MV-4-11 (cell line): ENCODE measurements around the gene TRMT2B.
"Not testable (repeated sequence)": the region's sequence is repeated elsewhere in the genome, so short reads cannot be mapped to it uniquely, and the experiment has no call there.

Experiments
- DNase-seq: peaks from one replicate; lab custom pipeline; 2025; lab: John Stamatoyannopoulos, UW

Gene TRMT2B

GRCh38 chrX:101009090-101009489, 42.8 kb downstream of the TRMT2B start:
- no peak for DNase-seq

GRCh38 chrX:100999451-100999850, 52.5 kb downstream of the TRMT2B start:
- DNase-seq: no peak

- DNase-seq: no peak
Observed at GRCh38 chrX:100995469-100995868, 56.4 kb downstream of the TRMT2B start.

GRCh38 chrX:100994352-100995281, 57.3 kb downstream of the TRMT2B start:
- DNase-seq: peak; percentile 3

- no peak for DNase-seq
Observed at GRCh38 chrX:100990139-100990538, 61.8 kb downstream of the TRMT2B start.

GRCh38 chrX:100984818-100985217, 67.1 kb downstream of the TRMT2B start:
- DNase-seq: no peak

- not testable (repeated sequence) for DNase-seq
Observed at GRCh38 chrX:100981498-100981845, 70.4 kb downstream of the TRMT2B start.

GRCh38 chrX:100980608-100981497, 71.1 kb downstream of the TRMT2B start:
- no peak for DNase-seq

GRCh38 chrX:100979881-100980607, 71.9 kb downstream of the TRMT2B start:
- DNase-seq: no peak

- no peak for DNase-seq
Observed at GRCh38 chrX:100976211-100976610, 75.7 kb downstream of the TRMT2B start.

GRCh38 chrX:100975212-100975611, 76.7 kb downstream of the TRMT2B start:
- no peak for DNase-seq

- no peak for DNase-seq
Observed at GRCh38 chrX:100973411-100973810, 78.5 kb downstream of the TRMT2B start.

GRCh38 chrX:100969936-100970335, 82.0 kb downstream of the TRMT2B start:
- DNase-seq: no peak

GRCh38 chrX:100969408-100969807, 82.5 kb downstream of the TRMT2B start, which contains the start of gene ARL13A:
TSS of gene ARL13A (plus strand) at chrX:100969708. CDS start at chrX:100973690, 3,982 bp downstream.
- no peak for DNase-seq

- DNase-seq: no peak
Observed at GRCh38 chrX:100964362-100964761, 87.5 kb downstream of the TRMT2B start.

- DNase-seq: no peak
Observed at GRCh38 chrX:100962811-100963210, 89.1 kb downstream of the TRMT2B start.
